Lung (tissue), 12 donors: Measurements from ENCODE around the gene DMTF1. TPM values are rescaled to one million over a fixed set of nuclear protein-coding genes. Genes with fewer than 3 reads are reported as not detected.
A peak's percentile ranks its signal among the peaks of the same experiment; 100 is the strongest.

Source experiments
- ATAC-seq: fragments of 200-7000 bp; cut with Tn5 transposase; one replicate; pipeline ENCODE4 v1.9.1; 2020; ENCODE audit warnings: moderate number of reproducible peaks; ENCODE audit not compliant: insufficient read depth, low FRiP score
- DNase-seq, 3 donors: peaks; one replicate each; pipeline ENCODE4 v3.0.0-alpha.2; 2013 to 2017
- H3K27ac ChIP-seq, 2 donors: one replicate each; pipeline ENCODE4 v1.5.1; 2013; ENCODE audit warnings: mild to moderate bottlenecking in 2 of 2, moderate library complexity in 2 of 2, control low read depth in 1 of 2, inconsistent platforms in 1 of 2, low read depth in 1 of 2, low read length in 1 of 2
- H3K27me3 ChIP-seq, 3 donors: one replicate each; pipeline ENCODE4 v1.5.1; 2013; ENCODE audit warnings: low read length in 2 of 3; ENCODE audit not compliant: control insufficient read depth in 3 of 3, insufficient read depth in 3 of 3
- H3K36me3 ChIP-seq, 4 donors: one replicate each; pipeline ENCODE4 v1.5.1; 2013; ENCODE audit warnings: low read length in 4 of 4, mild to moderate bottlenecking in 1 of 4, moderate library complexity in 1 of 4; ENCODE audit not compliant: control insufficient read depth in 4 of 4, insufficient read depth in 4 of 4
- H3K4me1 ChIP-seq, 5 donors: one replicate each; pipeline ENCODE4 v1.5.1; 2013; ENCODE audit warnings: low read length in 5 of 5, mild to moderate bottlenecking in 2 of 5, moderate library complexity in 1 of 5; ENCODE audit not compliant: control insufficient read depth in 5 of 5, insufficient read depth in 5 of 5
- H3K4me3 ChIP-seq: one replicate; pipeline ENCODE4 v1.5.1; 2013; ENCODE audit warnings: mild to moderate bottlenecking, control low read depth, moderate library complexity
- H3K9ac ChIP-seq, 2 donors: one replicate each; pipeline ENCODE4 v1.5.1; 2013; ENCODE audit warnings: low read length in 2 of 2, control low read depth in 1 of 2; ENCODE audit not compliant: insufficient read depth in 1 of 2
- H3K9me3 ChIP-seq, 4 donors: one replicate each; pipeline ENCODE4 v1.5.1; 2013; ENCODE audit warnings: low read length in 3 of 4, mild to moderate bottlenecking in 1 of 4, moderate library complexity in 1 of 4; ENCODE audit not compliant: control insufficient read depth in 4 of 4, insufficient read depth in 3 of 4
- CTCF ChIP-seq: IDR thresholded peaks from 2 replicates; pipeline ENCODE4 v1.5.1; 2012; ENCODE audit warnings: mild to moderate bottlenecking; ENCODE audit errors: control extremely low read depth, extremely low read depth
- WGBS, 2 donors: extraction: QIAGEN DNeasy Blood & Tissue Kit; methylation state at CpG; one replicate each; pipeline ENCODE4 v1.1.7; 2013; 5-methylcytosine and 5-hydroxymethylcytosine counted together
- polyA plus RNA-seq, 2 donors: library from polyadenylated mRNA; stranded (reverse); fragments of 200-250 nt; gene quantifications; one replicate each; pipeline ENCODE4 v1.2.1, GENCODE V29; 2013
- total RNA-seq, 2 donors: library from RNA; depleted of rRNA in 1 of 2; stranded (reverse); fragments of >200 nt in 1 of 2; gene quantifications; one replicate each; pipeline ENCODE4 v1.2.1, GENCODE V29; 2014 to 2021
- donor health status: control.
- donor health status: control.
- donor health status: Bipolar disorder and iron deficiency.
- donor health status: healthy.
- donor health status: DM: yes; HTN: yes; CAD: no.

Gene DMTF1
- total and polyA plus RNA-seq, 4 donors: 24.3 to 254 (median 52.7) TPM

GRCh38 chr7:87212498-87212897 is 60.2 kb downstream of the DMTF1 start:
- Histone ChIP-seq H3K4me1 (peaks cover 4 to 17% (median 8%) of the 10 kb centered on the region in 5 donors), H3K36me3 (peaks cover 0 to 7% (median 3%) of the 10 kb centered on the region in 4 donors), H3K9me3 (no peaks in the 10 kb centered on the region), H3K27ac (no peak overlapping the region), H3K9ac (no peak overlapping the region), H3K4me3 (no peak overlapping the region), H3K27me3 (no peaks in the 10 kb centered on the region)
- 33 to 50% methylated on average over 1 of the region's 1 CpG for WGBS, 2 donors
- no peak for TF ChIP-seq CTCF
- no peak for ATAC-seq
- no peak for DNase-seq

GRCh38 chr7:87213252-87213651 is 61.0 kb downstream of the DMTF1 start:
- H3K4me3 ChIP-seq: no peak overlapping the region
- no peaks in the 10 kb centered on the region for H3K9me3 ChIP-seq
- no peak overlapping the region for H3K9ac ChIP-seq
- H3K36me3 ChIP-seq: peaks cover 0 to 7% (median 3%) of the 10 kb centered on the region in 4 donors
- H3K27me3 ChIP-seq: no peaks in the 10 kb centered on the region
- TF ChIP-seq CTCF: no peak
- ATAC-seq (no peak), DNase-seq (no peak)
- no peak overlapping the region for H3K27ac ChIP-seq
- WGBS, 2 donors: 75 to 77% methylated on average over 1 of the region's 1 CpG
- H3K4me1 ChIP-seq: peaks cover 4 to 21% (median 12%) of the 10 kb centered on the region in 5 donors

GRCh38 chr7:87213811-87214210 is 61.6 kb downstream of the DMTF1 start:
- H3K27ac ChIP-seq: peak overlapping the region in 1 of 2 donors; percentile 21
- no peak for TF ChIP-seq CTCF
- WGBS, 2 donors: 44 to 72% methylated on average over 2 of the region's 2 CpGs

GRCh38 chr7:87215046-87215445 is 62.8 kb downstream of the DMTF1 start:
- no peak for TF ChIP-seq CTCF
- H3K9me3 ChIP-seq: no peaks in the 10 kb centered on the region
- H3K27ac ChIP-seq: no peak overlapping the region
- DNase-seq (no peak), ATAC-seq (no peak)
- peaks cover 4 to 27% (median 12%) of the 10 kb centered on the region in 5 donors for H3K4me1 ChIP-seq
- no peak overlapping the region for H3K4me3 ChIP-seq
- no peaks in the 10 kb centered on the region for H3K27me3 ChIP-seq
- 98 to 99% methylated on average over 3 of the region's 3 CpGs for WGBS, 2 donors
- H3K9ac ChIP-seq: no peak overlapping the region
- H3K36me3 ChIP-seq: peaks cover 0 to 7% (median 3%) of the 10 kb centered on the region in 4 donors

More at GRCh38 chr7:87213811-87214210, 61.6 kb downstream of the DMTF1 start:
- Histone ChIP-seq H3K9ac (no peak overlapping the region), H3K36me3 (peaks cover 0 to 7% (median 3%) of the 10 kb centered on the region in 4 donors), H3K9me3 (no peaks in the 10 kb centered on the region), H3K27me3 (no peaks in the 10 kb centered on the region), H3K4me1 (peaks cover 4 to 26% (median 12%) of the 10 kb centered on the region in 5 donors), H3K4me3 (no peak overlapping the region)
- DNase-seq: no peak
- ATAC-seq: no peak
